Measurements from ENCODE around the gene SCRT2.

The SCRT2 gene

DNA sequence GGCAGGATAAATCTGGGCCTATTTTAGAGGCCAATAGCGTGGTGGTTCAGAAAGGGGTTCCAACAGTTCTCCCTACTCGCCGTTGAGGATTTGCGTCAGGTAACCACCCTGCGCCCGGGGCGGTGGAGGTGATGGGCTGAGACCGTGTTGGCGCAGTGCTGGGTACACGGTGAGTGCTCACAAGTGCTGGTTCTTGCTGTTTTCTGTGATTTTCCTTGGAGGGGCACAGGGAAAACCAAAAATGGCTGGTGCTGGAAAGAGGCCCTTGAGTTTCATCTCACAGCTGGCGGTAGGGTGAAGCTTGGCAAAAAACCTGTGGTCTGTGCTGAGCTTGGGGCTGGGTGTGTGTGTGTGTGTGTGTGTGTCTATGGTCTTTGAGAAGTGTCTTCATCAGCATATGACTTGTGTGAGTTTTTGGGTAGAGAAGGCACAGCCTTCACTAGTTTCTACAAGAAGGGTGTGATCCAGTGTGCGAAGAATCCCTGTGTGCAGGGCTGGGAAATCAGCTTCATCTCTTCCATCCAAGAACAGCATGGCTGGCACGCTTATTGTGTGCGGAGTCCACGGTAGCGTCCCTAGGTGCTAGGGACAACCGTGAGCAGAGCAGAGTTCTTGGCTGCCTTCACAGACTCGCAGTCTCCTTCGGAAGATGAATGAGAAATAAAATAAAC is 35.3 kb upstream of the SCRT2 start:
- H3K4me3 ChIP-seq (replicated peaks; ENCODE audit: insufficient read depth, low read length) = no peak overlapping the region
- TF ChIP-seq, protein P1, sequence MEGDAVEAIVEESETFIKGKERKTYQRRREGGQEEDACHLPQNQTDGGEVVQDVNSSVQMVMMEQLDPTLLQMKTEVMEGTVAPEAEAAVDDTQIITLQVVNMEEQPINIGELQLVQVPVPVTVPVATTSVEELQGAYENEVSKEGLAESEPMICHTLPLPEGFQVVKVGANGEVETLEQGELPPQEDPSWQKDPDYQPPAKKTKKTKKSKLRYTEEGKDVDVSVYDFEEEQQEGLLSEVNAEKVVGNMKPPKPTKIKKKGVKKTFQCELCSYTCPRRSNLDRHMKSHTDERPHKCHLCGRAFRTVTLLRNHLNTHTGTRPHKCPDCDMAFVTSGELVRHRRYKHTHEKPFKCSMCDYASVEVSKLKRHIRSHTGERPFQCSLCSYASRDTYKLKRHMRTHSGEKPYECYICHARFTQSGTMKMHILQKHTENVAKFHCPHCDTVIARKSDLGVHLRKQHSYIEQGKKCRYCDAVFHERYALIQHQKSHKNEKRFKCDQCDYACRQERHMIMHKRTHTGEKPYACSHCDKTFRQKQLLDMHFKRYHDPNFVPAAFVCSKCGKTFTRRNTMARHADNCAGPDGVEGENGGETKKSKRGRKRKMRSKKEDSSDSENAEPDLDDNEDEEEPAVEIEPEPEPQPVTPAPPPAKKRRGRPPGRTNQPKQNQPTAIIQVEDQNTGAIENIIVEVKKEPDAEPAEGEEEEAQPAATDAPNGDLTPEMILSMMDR (IDR thresholded peaks at IDR 0.05; ENCODE audit: insufficient read depth, low read length) = no peak
- TF ChIP-seq, protein P2, sequence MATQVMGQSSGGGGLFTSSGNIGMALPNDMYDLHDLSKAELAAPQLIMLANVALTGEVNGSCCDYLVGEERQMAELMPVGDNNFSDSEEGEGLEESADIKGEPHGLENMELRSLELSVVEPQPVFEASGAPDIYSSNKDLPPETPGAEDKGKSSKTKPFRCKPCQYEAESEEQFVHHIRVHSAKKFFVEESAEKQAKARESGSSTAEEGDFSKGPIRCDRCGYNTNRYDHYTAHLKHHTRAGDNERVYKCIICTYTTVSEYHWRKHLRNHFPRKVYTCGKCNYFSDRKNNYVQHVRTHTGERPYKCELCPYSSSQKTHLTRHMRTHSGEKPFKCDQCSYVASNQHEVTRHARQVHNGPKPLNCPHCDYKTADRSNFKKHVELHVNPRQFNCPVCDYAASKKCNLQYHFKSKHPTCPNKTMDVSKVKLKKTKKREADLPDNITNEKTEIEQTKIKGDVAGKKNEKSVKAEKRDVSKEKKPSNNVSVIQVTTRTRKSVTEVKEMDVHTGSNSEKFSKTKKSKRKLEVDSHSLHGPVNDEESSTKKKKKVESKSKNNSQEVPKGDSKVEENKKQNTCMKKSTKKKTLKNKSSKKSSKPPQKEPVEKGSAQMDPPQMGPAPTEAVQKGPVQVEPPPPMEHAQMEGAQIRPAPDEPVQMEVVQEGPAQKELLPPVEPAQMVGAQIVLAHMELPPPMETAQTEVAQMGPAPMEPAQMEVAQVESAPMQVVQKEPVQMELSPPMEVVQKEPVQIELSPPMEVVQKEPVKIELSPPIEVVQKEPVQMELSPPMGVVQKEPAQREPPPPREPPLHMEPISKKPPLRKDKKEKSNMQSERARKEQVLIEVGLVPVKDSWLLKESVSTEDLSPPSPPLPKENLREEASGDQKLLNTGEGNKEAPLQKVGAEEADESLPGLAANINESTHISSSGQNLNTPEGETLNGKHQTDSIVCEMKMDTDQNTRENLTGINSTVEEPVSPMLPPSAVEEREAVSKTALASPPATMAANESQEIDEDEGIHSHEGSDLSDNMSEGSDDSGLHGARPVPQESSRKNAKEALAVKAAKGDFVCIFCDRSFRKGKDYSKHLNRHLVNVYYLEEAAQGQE (IDR thresholded peaks at IDR 0.05; ENCODE audit: insufficient replicate concordance, low read depth) = no peak
- no peak for TF ChIP-seq POLR2AphosphoS5 (IDR thresholded peaks at IDR 0.05; ENCODE audit: low read depth)
- TF ChIP-seq SPI1 (IDR thresholded peaks at IDR 0.05; ENCODE audit: borderline replicate concordance, low read depth) = no peak
- TF ChIP-seq GABPA (IDR thresholded peaks at IDR 0.05; ENCODE audit: low read depth) = no peak
- H3K27me3 ChIP-seq (ENCODE audit: insufficient read depth, poor library complexity, severe bottlenecking) = no peaks in the 10 kb centered on the region
- DNase-seq (ENCODE audit: low read depth in 1 of 2, low spot score in 1 of 2) = no peak
- H3K27ac ChIP-seq (replicated peaks) = no peak overlapping the region

DNA sequence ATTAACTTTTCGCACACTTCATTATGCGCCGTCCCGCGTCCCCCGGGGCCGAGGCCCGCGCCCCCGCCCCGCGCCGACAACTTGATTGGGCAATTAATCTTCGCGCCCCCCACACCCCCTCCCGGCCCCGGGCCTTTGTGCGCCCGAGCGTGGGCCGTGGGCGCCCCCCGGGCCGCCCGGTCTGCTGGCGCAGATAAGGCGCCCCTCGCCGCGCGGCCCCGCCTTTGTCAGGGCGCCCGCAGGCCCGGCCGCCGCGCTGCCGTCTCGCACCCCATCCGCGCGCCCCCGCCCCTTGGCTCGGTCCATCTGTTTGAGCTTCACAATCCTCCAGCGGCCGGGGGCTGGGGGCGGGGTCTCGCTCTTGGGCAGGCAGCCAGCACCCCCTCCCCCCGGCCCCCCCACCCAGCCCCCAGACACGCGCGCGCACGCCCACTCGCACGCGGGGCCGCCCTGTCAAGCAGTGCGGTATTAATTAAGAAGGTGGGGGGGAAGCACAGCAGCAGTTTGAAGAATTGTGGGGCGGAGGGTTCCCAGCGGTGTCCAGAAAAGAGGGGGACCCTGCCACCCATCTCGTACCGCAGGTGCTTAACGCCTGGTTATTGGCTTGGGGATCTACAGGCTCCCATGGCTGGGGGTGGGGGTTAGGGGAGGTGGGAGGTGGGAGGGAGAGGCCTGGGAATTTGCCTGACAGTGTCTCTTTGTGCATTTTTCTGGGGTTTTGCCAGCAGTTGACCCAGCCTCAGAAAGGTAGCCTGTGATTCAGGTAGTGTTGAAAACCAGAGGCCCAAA is 34.6 kb upstream of the SCRT2 start:
- no peak for DNase-seq (ENCODE audit: low read depth in 1 of 2, low spot score in 1 of 2)

DNA sequence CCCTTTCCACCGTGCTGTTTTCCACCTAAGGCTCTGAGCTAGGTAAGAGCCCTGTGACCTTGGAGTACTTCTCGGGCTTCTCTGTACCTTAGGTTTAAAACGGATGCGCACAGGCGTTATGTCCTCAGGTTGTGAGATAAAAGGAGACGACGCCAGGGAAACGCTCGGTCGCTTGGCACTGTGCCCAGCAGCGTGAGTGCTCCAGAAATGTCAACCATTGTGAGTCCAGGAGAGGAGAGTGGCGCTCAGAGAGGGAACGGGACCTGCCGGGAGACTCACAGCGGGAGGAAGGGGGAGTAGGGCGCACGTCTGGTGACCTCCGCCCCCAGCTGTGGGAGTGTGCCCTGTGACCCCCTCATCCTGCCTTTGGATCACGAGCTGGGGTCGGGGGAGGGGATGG is 33.8 kb upstream of the SCRT2 start:
- H3K27ac ChIP-seq (replicated peaks) = no peak overlapping the region
- TF ChIP-seq, protein P2 (IDR thresholded peaks at IDR 0.05; ENCODE audit: insufficient replicate concordance, low read depth) = no peak
- TF ChIP-seq POLR2AphosphoS5 (IDR thresholded peaks at IDR 0.05; ENCODE audit: low read depth) = no peak
- no peaks in the 10 kb centered on the region for H3K27me3 ChIP-seq (ENCODE audit: insufficient read depth, poor library complexity, severe bottlenecking)
- DNase-seq (ENCODE audit: low read depth in 1 of 2, low spot score in 1 of 2) = no peak
- H3K4me3 ChIP-seq (replicated peaks; ENCODE audit: insufficient read depth, low read length) = no peak overlapping the region

More for the DNA sequence above, 34.6 kb upstream of the SCRT2 start:
- TF ChIP-seq, protein P2 (IDR thresholded peaks at IDR 0.05; ENCODE audit: insufficient replicate concordance, low read depth) = no peak
- TF ChIP-seq POLR2AphosphoS5 (IDR thresholded peaks at IDR 0.05; ENCODE audit: low read depth) (no peak), GABPA (IDR thresholded peaks at IDR 0.05; ENCODE audit: low read depth) (no peak), SPI1 (IDR thresholded peaks at IDR 0.05; ENCODE audit: borderline replicate concordance, low read depth) (no peak)
- TF ChIP-seq, protein P1 (IDR thresholded peaks at IDR 0.05; ENCODE audit: insufficient read depth, low read length) = no peak
- Histone ChIP-seq H3K4me3 (replicated peaks; ENCODE audit: insufficient read depth, low read length) (no peak overlapping the region), H3K27ac (replicated peaks) (no peak overlapping the region), H3K27me3 (ENCODE audit: insufficient read depth, poor library complexity, severe bottlenecking) (no peaks in the 10 kb centered on the region)

All from HL-60 (cell line).